Effector CD4-positive, alpha-beta T cell (primary cell): ENCODE measurements around the gene OOSP2.

Experiments used
- DNase-seq: peaks from one replicate; pipeline ENCODE4 v3.0.0-alpha.2; 2020

Gene OOSP2

GRCh38 chr11:60080535-60080934 is 40.3 kb downstream of the OOSP2 start:
- no peak for DNase-seq

DNA sequence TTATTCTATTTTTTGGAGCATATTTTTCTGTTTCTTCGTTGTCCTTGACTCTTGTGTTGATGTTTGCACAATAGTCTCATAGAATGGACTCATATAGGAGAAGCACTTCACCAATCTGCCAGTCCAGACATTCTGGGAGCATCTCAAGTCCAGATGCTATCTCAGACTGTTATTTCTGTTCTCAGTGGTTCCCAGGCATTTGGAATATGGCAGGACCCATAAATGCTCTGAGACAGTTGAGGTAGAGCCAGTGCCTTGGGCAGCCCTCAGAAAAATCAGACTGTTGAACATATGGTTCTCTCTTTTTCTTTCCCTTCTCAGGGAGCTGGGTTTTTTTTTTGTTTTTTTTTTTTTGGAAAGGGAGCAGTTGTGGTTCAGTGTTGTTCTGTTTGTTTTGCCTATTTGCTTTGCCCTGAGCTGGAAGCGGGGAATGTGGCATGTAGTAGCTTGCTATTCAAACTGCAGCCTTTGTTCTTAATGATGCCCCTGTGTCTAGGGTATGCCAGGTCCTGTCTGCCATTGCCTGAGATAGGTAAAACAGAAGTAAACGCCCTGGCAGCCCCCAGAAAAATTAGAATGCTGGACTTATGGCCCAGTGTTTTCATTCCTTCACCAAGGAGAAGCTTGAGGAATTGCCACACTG is 44.5 kb downstream of the OOSP2 start:
- no peak for DNase-seq

- no peak for DNase-seq
Observed at GRCh38 chr11:60085909-60086308, 45.7 kb downstream of the OOSP2 start.

- no peak for DNase-seq
Observed at GRCh38 chr11:60087239-60087638, 47.0 kb downstream of the OOSP2 start.

DNA sequence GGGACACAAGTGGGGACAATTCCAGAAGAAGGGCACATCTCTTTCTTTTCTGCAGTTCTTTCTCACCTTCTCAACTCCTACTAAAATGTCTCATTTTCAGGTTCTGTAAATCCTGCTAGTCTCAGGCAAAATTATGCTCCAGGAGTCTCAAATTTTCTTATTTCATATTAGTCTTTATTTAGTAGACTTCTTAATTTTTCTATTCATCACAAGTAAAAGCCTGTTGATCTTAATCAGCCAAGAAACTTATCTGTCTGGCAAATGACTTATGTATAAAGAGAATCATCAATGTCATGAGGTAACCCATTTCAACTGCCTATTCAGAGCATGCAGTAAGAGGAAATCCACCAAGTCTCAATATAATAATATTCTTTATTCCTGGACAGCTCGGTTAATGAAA is 48.2 kb downstream of the OOSP2 start, which contains the start of gene MS4A2:
TSS of gene MS4A2 (plus strand) at position 301 of the 400 bp plus-strand sequence. CDS start 102 bp downstream, outside the sequence.
- no peak for DNase-seq

GRCh38 chr11:60095477-60096120 is 55.4 kb downstream of the OOSP2 start:
- DNase-seq = no peak

DNA sequence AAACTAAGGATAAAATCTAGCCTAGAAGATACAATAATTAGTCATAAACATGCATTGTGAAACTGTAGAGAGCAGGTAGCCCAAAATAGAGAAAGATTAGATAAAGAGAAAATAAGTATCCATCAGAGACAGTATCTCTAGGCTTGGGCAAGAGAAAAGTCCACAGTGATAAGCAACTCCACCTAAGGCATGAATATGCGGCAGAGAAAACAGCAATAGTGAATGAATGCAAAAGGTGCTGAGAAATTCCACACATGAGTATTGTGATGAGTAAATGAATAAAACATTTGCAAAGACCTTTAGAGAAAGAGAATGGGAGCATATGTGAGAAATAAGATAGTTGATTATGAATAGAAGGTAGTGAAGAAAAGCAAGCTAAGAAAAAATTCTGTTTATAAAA is 57.0 kb downstream of the OOSP2 start:
- DNase-seq = no peak
